Measurements from ENCODE around the gene GABRG3. TPM values are rescaled to one million over a fixed set of nuclear protein-coding genes. Genes with fewer than 3 reads are reported as not detected.

The GABRG3 gene
- total and polyA plus RNA-seq, 10 of the 15 experiments (the other 5 are each of a cell fraction or from before 2014, with no cell fraction given) = 0.15 TPM; not detected in 9

DNA sequence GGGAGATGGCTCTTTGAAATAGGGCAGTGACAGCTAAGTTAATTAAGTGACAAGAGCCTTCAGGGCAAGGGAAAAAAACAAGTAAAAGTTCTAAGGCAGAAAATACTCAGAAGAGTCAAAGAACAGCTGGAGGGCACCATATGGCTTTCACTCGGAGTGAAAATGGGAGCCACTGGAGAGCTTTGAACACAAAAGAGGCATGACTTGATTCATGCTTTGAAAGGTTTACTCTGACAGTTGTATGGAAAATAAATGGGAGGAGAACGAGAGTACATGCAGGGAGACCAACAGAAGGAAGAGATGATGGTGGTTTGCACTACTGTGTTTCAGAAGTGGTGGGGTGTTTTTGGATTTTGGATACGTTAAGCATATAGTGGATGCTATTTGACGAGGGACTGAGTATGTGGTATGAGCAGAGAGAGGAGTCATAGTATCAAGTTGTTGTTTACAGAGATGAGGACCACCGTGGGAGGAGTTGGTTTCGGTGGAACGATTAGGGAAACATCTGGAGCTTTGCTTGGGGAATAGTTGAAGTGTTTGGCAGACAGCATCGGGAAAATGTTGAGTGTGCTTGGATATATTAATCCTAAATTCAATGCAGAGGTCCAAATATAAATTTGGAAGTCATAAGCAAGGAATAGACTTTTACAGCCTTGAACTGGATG, 411.5 kb downstream of the GABRG3 start (continued):
- no peak for TF ChIP-seq ETV6 (conservative IDR thresholded peaks at IDR 0.05 in 1 of 2, IDR thresholded peaks at IDR 0.05 in 1 of 2; ENCODE audit: borderline replicate concordance in 1 of 2, low read depth in 1 of 2)
- TF ChIP-seq, protein P1, sequence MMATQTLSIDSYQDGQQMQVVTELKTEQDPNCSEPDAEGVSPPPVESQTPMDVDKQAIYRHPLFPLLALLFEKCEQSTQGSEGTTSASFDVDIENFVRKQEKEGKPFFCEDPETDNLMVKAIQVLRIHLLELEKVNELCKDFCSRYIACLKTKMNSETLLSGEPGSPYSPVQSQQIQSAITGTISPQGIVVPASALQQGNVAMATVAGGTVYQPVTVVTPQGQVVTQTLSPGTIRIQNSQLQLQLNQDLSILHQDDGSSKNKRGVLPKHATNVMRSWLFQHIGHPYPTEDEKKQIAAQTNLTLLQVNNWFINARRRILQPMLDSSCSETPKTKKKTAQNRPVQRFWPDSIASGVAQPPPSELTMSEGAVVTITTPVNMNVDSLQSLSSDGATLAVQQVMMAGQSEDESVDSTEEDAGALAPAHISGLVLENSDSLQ (IDR thresholded peaks at IDR 0.05) = no peak
- no peak for TF ChIP-seq SIX5 (IDR thresholded peaks at IDR 0.05; ENCODE audit: low read depth, low read length, severe bottlenecking)
- no peak for TF ChIP-seq SIN3A (IDR thresholded peaks at IDR 0.05; ENCODE audit: low read depth, low read length)
- no peak for TF ChIP-seq TCF7 (IDR thresholded peaks at IDR 0.05; ENCODE audit: borderline replicate concordance)
- no peak for TF ChIP-seq ESRRA (IDR thresholded peaks at IDR 0.05; ENCODE audit: low read length)

DNA sequence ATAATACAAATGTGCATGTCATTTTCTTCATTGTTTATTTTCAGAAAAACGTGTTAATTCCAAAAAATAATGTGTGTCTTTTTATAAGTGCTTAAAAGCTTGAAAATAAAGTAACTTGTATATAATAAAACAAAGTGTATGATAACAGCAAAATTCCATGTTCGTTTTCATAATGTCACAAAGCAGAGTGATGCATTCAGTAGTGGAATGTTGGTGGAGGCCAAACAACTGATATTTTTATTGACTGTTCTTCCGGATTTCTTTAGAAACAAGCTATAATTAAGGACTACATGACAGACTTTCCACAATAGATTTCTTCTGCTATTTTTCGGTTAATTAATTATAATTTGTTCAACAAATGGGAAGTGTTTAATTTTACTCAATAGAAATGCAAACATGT, 412.7 kb downstream of the GABRG3 start:
- SMC1A ChIA-PET (ENCODE audit: uncharacterized antibody, unreplicated experiment) = no interaction called here

More for the DNA sequence above, 412.7 kb downstream of the GABRG3 start:
- TF ChIP-seq RCOR1 (conservative IDR thresholded peaks at IDR 0.05; ENCODE audit: low read depth, low read length) (no peak), TAF1 (IDR thresholded peaks at IDR 0.05; ENCODE audit: borderline replicate concordance, low read depth, low read length) (no peak)
- no TSS peak for BruUV-seq (replicated peaks)
- Histone ChIP-seq H3K9ac (ENCODE audit: control insufficient read depth, insufficient read depth, low read length) (no peak overlapping the region), H3K36me3 (ENCODE audit: control insufficient read depth in 2 of 2, insufficient read depth in 2 of 2, low read length in 1 of 2) (no peaks in the 10 kb centered on the region), H3K27me3 (replicated peaks in 1 of 2; ENCODE audit: control insufficient read depth in 2 of 2, insufficient read depth in 2 of 2, low read length in 1 of 2) (no peaks in the 10 kb centered on the region), H3K9me3 (replicated peaks; ENCODE audit: control insufficient read depth, insufficient read depth, low read length) (no peaks in the 10 kb centered on the region; the same call in 2 of the 3 replicates), H3K79me2 (ENCODE audit: control insufficient read depth, insufficient read depth, low read length) (no peaks in the 10 kb centered on the region), H4K20me1 (ENCODE audit: control insufficient read depth, insufficient read depth) (no peaks in the 10 kb centered on the region), H2AFZ (ENCODE audit: control insufficient read depth, low read depth, low read length) (no peak overlapping the region), H3K4me1 (ENCODE audit: control insufficient read depth, insufficient read depth, low read length) (no peaks in the 10 kb centered on the region), H3K4me3 (no peak overlapping the region), H3K4me2 (ENCODE audit: control insufficient read depth, insufficient read depth) (no peak overlapping the region), H3K27ac (ENCODE audit: control insufficient read depth, insufficient read depth) (no peak overlapping the region)
- WGBS (ENCODE audit: insufficient coverage, insufficient replicate concordance, low lambda C conversion rate, missing lambda C conversion rate) = 0% methylated on average over 4 of the region's 4 CpGs
- ChIA-PET CTCF (no interaction called here), RAD21 (ENCODE audit: unreplicated experiment) (no interaction called here), POLR2A (no interaction called here)
- FAIRE-seq = no peak
- no peak for ATAC-seq
- DNase-seq (ENCODE audit: low read depth, low spot score) = no peak
- in situ Hi-C loops (cut with MboI) (no loop called here), intact Hi-C loops (cut with micrococcal nuclease; ENCODE audit: unreplicated experiment) (no loop called here)
